Stimulated activated CD4-positive, alpha-beta T cell treated with anti-CD3 and anti-CD28 coated beads, TNF-alpha, amount 100 ng/mL, for 24 hours (primary cell): ENCODE results near the gene SHD.
"Not testable (repeated sequence)": the region's sequence is repeated elsewhere in the genome, so short reads cannot be mapped to it uniquely, and the experiment has no call there.

Experiments used
- DNase-seq, 3 experiments: peaks; one replicate each; pipeline ENCODE4 v3.0.0-alpha.2; 2020; ENCODE audit warnings: low read depth in 3 of 3

The SHD gene

GRCh38 chr19:4267101-4267900 is 11.8 kb upstream of the SHD start:
- peak; percentile 11 to 53 (median 40) for DNase-seq

GRCh38 chr19:4267901-4268815 is 10.9 kb upstream of the SHD start:
- DNase-seq = no peak

- no peak for DNase-seq
Measured at GRCh38 chr19:4268816-4269430, 10.1 kb upstream of the SHD start.

GRCh38 chr19:4272894-4273293 is 6.2 kb upstream of the SHD start:
- no peak for DNase-seq

- DNase-seq = not testable (repeated sequence)
Measured at GRCh38 chr19:4274321-4274686, 4.8 kb upstream of the SHD start.

GRCh38 chr19:4277191-4277696 is 1.8 kb upstream of the SHD start:
- DNase-seq = no peak

GRCh38 chr19:4278010-4278409 is 1.1 kb upstream of the SHD start:
- DNase-seq = no peak

GRCh38 chr19:4279267-4279529 is 132 bp downstream of the SHD start:
- no peak for DNase-seq

- no peak for DNase-seq
Measured at GRCh38 chr19:4279530-4280422, 710 bp downstream of the SHD start.

- DNase-seq = no peak
Measured at GRCh38 chr19:4284176-4284958, 5.3 kb downstream of the SHD start.

- no peak for DNase-seq
Measured at GRCh38 chr19:4284974-4285373, 5.9 kb downstream of the SHD start.

- not testable (repeated sequence) for DNase-seq
Measured at GRCh38 chr19:4286141-4286540, 7.1 kb downstream of the SHD start.

GRCh38 chr19:4288091-4288777 is 9.2 kb downstream of the SHD start:
- DNase-seq = no peak

- no peak for DNase-seq
Measured at GRCh38 chr19:4291184-4291732, 12.2 kb downstream of the SHD start.

GRCh38 chr19:4292515-4292914 is 13.4 kb downstream of the SHD start:
- no peak for DNase-seq

- no peak for DNase-seq
Measured at GRCh38 chr19:4294389-4294788, 15.3 kb downstream of the SHD start.

GRCh38 chr19:4295972-4296771 is 17.1 kb downstream of the SHD start:
- no peak for DNase-seq

- peak in 1 of 3 experiments; percentile 38 for DNase-seq
Measured at GRCh38 chr19:4297901-4298809, 19.1 kb downstream of the SHD start.
